Liver (tissue), 3 donors: ENCODE results near the gene DHRS12.

Experiments
- ATF3 ChIP-seq: IDR thresholded peaks from 2 replicates; pipeline ENCODE4 v1.6.1; 2016; ENCODE audit warnings: antibody characterized with exemption
- CTCF ChIP-seq: fragments of 150-350 bp; IDR thresholded peaks from 2 replicates; pipeline ENCODE4 v1.5.1; 2017; ENCODE audit warnings: improper control_type of control experiment, low read depth, low read length; ENCODE audit not compliant: missing input control
- EGR1 ChIP-seq, 2 donors: IDR thresholded peaks; 2 replicates each; pipeline ENCODE4 v1.6.1; 2016 to 2018; ENCODE audit warnings: antibody characterized with exemption in 2 of 2, low read depth in 2 of 2
- GABPA ChIP-seq, 2 donors: IDR thresholded peaks in 1 of 2; conservative IDR thresholded peaks in 1 of 2; 2 replicates each; pipeline ENCODE4 v1.6.1; 2016; ENCODE audit warnings: antibody characterized with exemption in 2 of 2, mild to moderate bottlenecking in 1 of 2, moderate library complexity in 1 of 2
- MAX ChIP-seq: IDR thresholded peaks from 2 replicates; pipeline ENCODE4 v1.6.1; 2016; ENCODE audit warnings: antibody characterized with exemption
- NR2F2 ChIP-seq: IDR thresholded peaks from 2 replicates; pipeline ENCODE4 v1.6.1; 2016; ENCODE audit warnings: antibody characterized with exemption
- RAD21 ChIP-seq, 2 donors: IDR thresholded peaks; 2 replicates each; pipeline ENCODE4 v1.6.1; 2016; ENCODE audit warnings: antibody characterized with exemption in 2 of 2, mild to moderate bottlenecking in 2 of 2
- REST ChIP-seq: IDR thresholded peaks from 2 replicates; pipeline ENCODE4 v1.6.1; 2016; ENCODE audit warnings: antibody characterized with exemption, mild to moderate bottlenecking
- SP1 ChIP-seq: IDR thresholded peaks from 2 replicates; pipeline ENCODE4 v1.6.1; 2018; ENCODE audit warnings: antibody characterized with exemption, mild to moderate bottlenecking
- TAF1 ChIP-seq: conservative IDR thresholded peaks from 2 replicates; pipeline ENCODE4 v1.6.1; 2016; ENCODE audit warnings: antibody characterized with exemption, mild to moderate bottlenecking
- YY1 ChIP-seq: IDR thresholded peaks from 2 replicates; pipeline ENCODE4 v1.6.1; 2016; ENCODE audit warnings: antibody characterized with exemption, mild to moderate bottlenecking
- ZBTB33 ChIP-seq: IDR thresholded peaks from 2 replicates; pipeline ENCODE4 v1.6.1; 2016; ENCODE audit warnings: antibody characterized with exemption
- donor health status: healthy.
- donor health status: healthy.

- no peak for TF ChIP-seq CTCF
- no peak for TF ChIP-seq YY1
- no peak for TF ChIP-seq ATF3
- no peak for TF ChIP-seq TAF1
- TF ChIP-seq MAX = no peak
- no peak for TF ChIP-seq SP1
- no peak for TF ChIP-seq RAD21 (IDR thresholded peaks at IDR 0.05)
- no peak for TF ChIP-seq REST
- TF ChIP-seq EGR1 (IDR thresholded peaks at IDR 0.05; ENCODE audit: low read depth in 2 of 2) = no peak
- TF ChIP-seq NR2F2 = no peak
- no peak for TF ChIP-seq ZBTB33
- no peak for TF ChIP-seq GABPA (IDR thresholded peaks at IDR 0.05 in 1 of 2, conservative IDR thresholded peaks at IDR 0.05 in 1 of 2)
Measured at GRCh38 chr13:51811046-51811445, 7.1 kb upstream of the DHRS12 start.
